ENCODE data around the gene IRAK4. TPM values are rescaled to one million over a fixed set of nuclear protein-coding genes. Genes with fewer than 3 reads are reported as not detected.

Gene IRAK4
- total RNA-seq, 1 donor from 2014 or later = 18.4 TPM

DNA sequence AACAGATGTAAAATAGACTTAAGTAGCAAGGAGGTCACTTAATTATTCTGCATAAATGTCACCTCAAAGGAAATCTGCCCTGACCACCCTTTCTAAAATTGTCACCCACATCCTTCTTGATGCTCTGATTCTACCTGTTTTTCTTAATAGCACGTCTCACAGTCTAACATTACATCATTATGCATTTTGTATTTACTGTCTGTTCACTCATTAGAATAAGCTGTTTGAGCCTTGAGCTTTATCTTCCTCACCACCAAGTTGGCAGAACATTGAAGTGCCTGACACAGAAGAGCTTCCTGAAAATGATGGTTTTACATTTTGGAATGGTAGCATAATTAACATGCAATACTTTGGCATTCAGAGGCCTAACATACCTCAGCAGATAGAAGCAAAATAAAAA is 68.3 kb downstream of the IRAK4 start:
- Histone ChIP-seq H3K36me3 (no peaks in the 10 kb centered on the region), H3K4me3 (no peak overlapping the region), H3K27ac (no peak overlapping the region), H3K4me1 (no peaks in the 10 kb centered on the region), H3K9me3 (no peaks in the 10 kb centered on the region), H3K27me3 (peaks cover 4% of the 10 kb centered on the region)
- TF ChIP-seq, protein P1, sequence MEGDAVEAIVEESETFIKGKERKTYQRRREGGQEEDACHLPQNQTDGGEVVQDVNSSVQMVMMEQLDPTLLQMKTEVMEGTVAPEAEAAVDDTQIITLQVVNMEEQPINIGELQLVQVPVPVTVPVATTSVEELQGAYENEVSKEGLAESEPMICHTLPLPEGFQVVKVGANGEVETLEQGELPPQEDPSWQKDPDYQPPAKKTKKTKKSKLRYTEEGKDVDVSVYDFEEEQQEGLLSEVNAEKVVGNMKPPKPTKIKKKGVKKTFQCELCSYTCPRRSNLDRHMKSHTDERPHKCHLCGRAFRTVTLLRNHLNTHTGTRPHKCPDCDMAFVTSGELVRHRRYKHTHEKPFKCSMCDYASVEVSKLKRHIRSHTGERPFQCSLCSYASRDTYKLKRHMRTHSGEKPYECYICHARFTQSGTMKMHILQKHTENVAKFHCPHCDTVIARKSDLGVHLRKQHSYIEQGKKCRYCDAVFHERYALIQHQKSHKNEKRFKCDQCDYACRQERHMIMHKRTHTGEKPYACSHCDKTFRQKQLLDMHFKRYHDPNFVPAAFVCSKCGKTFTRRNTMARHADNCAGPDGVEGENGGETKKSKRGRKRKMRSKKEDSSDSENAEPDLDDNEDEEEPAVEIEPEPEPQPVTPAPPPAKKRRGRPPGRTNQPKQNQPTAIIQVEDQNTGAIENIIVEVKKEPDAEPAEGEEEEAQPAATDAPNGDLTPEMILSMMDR (IDR thresholded peaks at IDR 0.05) = no peak
- no peak for ATAC-seq
- no peak for DNase-seq
- intact Hi-C loops (cut with DNase I) = no loop called here

DNA sequence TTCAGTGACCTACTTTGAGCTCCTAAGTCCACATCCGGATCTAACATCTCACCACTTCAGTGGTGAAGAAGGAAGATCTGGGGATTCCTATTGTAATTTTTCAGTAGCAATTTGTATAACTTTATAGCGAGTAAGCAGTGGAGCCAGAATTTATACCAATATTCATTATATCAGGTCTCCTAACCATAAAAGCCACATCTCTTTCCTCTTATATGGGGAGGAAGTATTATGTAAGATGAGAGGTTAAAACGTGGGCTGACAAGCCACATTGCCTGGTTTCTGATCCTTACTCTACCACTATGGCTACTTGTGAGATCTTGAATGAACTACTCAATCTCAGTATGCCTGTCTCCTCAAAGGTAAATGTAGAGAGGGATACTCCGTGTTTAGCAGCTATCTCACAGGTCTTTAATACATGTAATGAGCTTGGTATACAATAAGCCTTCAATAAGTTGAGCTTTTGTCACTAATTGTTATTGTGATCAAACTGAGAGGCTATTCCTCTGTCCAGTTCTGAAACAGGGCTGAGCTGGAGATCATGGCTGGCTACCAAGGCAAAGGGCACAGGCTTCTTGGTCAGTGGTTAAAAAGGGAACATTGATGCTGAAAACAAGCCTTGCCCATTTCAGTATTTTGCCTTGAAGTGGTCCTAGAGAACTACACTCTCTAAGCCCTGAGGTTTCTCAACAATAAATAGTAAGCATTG is 73.9 kb downstream of the IRAK4 start:
- Histone ChIP-seq H3K36me3 (no peaks in the 10 kb centered on the region), H3K27ac (no peak overlapping the region), H3K27me3 (peaks cover 4% of the 10 kb centered on the region), H3K4me3 (no peak overlapping the region), H3K9me3 (no peaks in the 10 kb centered on the region), H3K4me1 (peaks cover 13% of the 10 kb centered on the region)
- TF ChIP-seq, protein P1 (IDR thresholded peaks at IDR 0.05) = no peak
- no peak for DNase-seq
- intact Hi-C loops (cut with DNase I) = no loop called here
- ATAC-seq = no peak

DNA sequence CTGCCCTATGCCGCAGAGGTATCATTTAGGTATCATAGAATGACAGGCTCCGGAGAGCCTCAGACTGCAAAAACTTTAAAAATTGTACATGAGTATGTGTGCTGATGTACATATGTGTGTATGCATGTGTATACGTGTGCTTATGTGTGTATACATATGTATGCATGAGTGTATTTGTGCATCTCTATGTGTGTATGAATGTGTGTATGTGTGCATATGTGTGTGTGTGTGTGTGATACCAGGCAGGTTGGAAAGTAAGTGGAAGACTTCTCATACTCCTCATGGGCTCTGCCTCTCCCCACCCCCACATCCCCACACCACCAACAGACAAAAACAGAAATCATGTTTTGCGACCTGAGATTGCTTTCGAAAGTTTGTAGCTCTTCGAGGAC is 76.5 kb downstream of the IRAK4 start:
- H3K36me3 ChIP-seq = no peaks in the 10 kb centered on the region
- peak overlapping the region; percentile 60 for H3K4me3 ChIP-seq
- ATAC-seq = no peak
- no peak for DNase-seq
- intact Hi-C loops (cut with DNase I) = no loop called here
- no peaks in the 10 kb centered on the region for H3K9me3 ChIP-seq
- TF ChIP-seq, protein P1 (IDR thresholded peaks at IDR 0.05) = no peak
- H3K27ac ChIP-seq = peak overlapping the region; percentile 92
- peaks cover 13% of the 10 kb centered on the region for H3K4me1 ChIP-seq
- peaks cover 4% of the 10 kb centered on the region for H3K27me3 ChIP-seq

DNA sequence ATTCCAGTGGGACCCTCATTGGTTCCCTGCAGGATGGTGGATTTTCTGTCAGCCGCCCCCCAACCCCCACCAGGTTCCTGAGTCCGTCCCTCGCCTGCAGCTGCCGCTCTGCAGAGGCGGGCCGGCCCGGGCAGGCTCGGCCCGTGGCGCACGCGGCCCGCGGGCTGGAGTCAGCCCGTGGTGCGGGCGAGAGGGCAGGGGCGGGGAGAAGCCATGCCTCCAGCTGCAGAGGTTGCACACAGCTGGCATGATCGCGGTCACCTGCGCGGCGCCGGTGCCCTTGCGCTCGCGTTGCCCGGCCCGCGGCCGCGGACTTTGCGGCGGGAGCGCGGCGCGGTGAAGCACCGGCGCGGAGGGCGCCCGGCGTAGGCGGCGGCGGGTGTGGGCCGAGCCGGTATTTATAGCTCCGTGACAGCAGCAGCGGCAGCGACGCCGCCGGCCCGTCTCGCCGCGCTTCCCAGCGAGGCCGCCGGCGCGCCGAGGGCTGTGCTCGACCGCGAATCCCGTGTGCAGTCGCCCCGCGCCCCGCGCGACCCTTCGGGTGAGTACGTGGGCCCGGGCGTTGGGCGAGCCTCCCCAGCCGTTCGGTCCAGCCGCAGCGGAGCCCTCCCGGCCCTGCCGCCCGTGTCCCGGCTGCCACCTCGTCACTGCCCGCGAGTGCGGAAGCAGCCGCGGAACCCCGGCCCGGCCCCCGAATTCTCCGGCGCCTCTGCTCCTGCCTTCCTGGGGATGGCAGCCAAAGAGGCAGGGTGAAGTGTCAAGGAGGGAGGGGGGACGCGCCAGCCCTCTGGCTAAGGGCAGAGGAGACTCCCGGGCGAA is 77.1 kb downstream of the IRAK4 start, which contains the start of gene TMEM117:
TMEM117 (plus strand) TSS at position 426 of the 819 bp plus-strand sequence.
- Histone ChIP-seq H3K4me1 (peaks cover 13% of the 10 kb centered on the region), H3K9me3 (no peaks in the 10 kb centered on the region), H3K36me3 (no peaks in the 10 kb centered on the region), H3K27ac (peak within 1 kb of the TSS; percentile 92), H3K4me3 (peak within 1 kb of the TSS; percentile 60), H3K27me3 (peaks cover 4% of the 10 kb centered on the region)
- TF ChIP-seq, protein P1 (IDR thresholded peaks at IDR 0.05) = no peak
- intact Hi-C loops (cut with DNase I) = no loop called here
- ATAC-seq (peak; percentile 92), DNase-seq (peak; percentile 91)

DNA sequence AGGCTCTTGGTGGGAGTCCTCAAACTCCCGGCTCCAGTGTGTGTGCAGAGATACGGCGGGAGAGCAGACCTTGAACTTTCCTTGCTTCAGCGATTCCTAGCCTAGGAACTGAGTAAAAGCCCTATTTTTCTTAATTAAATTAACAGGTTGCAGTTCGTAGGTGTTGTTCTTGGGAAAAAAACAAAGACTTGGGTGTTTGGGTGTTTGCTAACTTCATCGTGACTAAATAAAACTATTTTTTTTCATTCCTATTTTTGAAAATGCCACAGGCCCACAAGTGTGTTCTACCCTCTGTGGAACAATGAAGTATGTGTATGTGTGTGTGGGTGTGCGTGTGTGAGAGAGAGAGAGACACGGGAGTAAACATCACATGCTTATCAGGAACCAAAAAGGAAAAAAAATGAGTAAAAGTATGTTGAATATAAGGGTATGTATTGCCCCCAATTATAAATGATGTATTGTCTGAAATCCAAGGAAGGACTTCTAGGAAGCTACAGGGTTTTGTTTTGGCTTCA is 77.8 kb downstream of the IRAK4 start:
- Histone ChIP-seq H3K27ac (peak overlapping the region; percentile 92), H3K27me3 (peaks cover 4% of the 10 kb centered on the region), H3K4me1 (peaks cover 13% of the 10 kb centered on the region), H3K9me3 (no peaks in the 10 kb centered on the region), H3K4me3 (peak overlapping the region; percentile 60), H3K36me3 (no peaks in the 10 kb centered on the region)
- TF ChIP-seq, protein P1 (IDR thresholded peaks at IDR 0.05) = no peak
- intact Hi-C loops (cut with DNase I) = no loop called here
- ATAC-seq (no peak), DNase-seq (no peak)

Other genes with a start within 250 kb of the IRAK4 start
- not detected for gene ADAMTS20, start 206.7 kb upstream of the IRAK4 start, total RNA-seq
- gene PUS7L, start 161 bp upstream of the IRAK4 start, total RNA-seq = 11.7 TPM
- 52.1 TPM for gene TWF1, start 47.4 kb downstream of the IRAK4 start, total RNA-seq
- gene TMEM117, start 77.1 kb downstream of the IRAK4 start, total RNA-seq = 4.6 TPM